Subcutaneous adipose tissue (tissue), 4 donors: ENCODE data around the gene UGGT2. TPM values are rescaled to one million over a fixed set of nuclear protein-coding genes. Genes with fewer than 3 reads are reported as not detected.

ENCODE experiments used
- CTCF ChIP-seq: fragments of 450-650 bp; IDR thresholded peaks from one replicate; pipeline ENCODE4 v1.5.1; 2016; ENCODE audit warnings: low read depth, mild to moderate bottlenecking, control low read depth, antibody characterized with exemption, moderate library complexity
- total RNA-seq, 4 donors: library from RNA; depleted of rRNA; stranded (reverse); fragments of >200 nt; gene quantifications; one replicate each; pipeline ENCODE4 v1.1.0, GENCODE V29; 2016

Gene UGGT2
- total RNA-seq, 4 donors from 2014 or later = 59.7 to 90.8 (median 70.4) TPM

GRCh38 chr13:96089749-96090239 is 36.6 kb upstream of the UGGT2 start, which contains the start of gene HS6ST3:
Gene HS6ST3, plus strand, starts transcription at chr13:96090107.
- TF ChIP-seq CTCF = no peak

- no peak for TF ChIP-seq CTCF
Measured at GRCh38 chr13:96089139-96089538, 35.9 kb upstream of the UGGT2 start.

DNA sequence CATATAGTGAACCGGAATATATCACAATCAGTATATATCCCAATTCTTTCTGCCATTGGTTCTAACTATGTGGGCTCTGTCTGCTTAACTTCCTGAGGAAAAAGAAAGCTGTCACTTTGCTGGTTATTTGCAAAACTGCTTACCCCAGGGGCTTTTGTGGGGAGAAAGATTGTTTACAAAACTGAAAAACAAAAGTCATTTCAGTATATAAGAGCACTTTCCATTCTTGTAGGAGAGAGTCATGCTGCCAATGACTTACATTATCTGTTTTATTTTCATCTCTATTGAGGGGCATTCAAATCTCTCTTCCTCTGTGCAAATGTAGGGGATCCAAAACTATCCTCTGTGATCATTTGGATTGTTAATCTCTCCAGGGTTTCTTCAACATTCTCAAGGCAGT is 33.5 kb upstream of the UGGT2 start:
- no peak for TF ChIP-seq CTCF

DNA sequence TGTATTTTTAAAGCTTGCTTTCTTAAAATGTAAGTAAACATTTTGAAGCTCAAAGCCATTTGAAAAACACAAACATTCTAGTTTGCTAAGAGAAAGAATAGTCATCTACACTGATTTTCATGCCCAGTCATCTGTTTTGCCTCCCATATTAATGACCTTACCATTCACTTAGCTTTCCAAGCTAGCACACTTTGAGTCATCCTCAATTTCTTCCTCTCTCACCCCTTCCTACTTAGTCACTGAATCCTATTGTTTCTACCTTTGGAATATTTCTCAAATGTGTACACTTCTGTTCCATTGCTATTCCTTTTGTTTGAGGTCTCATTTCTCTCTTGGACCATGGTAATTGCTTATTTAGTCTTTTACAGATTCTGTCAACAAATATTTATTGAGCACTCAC is 29.4 kb upstream of the UGGT2 start:
- TF ChIP-seq CTCF = no peak

GRCh38 chr13:96081888-96082287 is 28.7 kb upstream of the UGGT2 start:
- no peak for TF ChIP-seq CTCF

GRCh38 chr13:96080676-96081075 is 27.5 kb upstream of the UGGT2 start:
- no peak for TF ChIP-seq CTCF

DNA sequence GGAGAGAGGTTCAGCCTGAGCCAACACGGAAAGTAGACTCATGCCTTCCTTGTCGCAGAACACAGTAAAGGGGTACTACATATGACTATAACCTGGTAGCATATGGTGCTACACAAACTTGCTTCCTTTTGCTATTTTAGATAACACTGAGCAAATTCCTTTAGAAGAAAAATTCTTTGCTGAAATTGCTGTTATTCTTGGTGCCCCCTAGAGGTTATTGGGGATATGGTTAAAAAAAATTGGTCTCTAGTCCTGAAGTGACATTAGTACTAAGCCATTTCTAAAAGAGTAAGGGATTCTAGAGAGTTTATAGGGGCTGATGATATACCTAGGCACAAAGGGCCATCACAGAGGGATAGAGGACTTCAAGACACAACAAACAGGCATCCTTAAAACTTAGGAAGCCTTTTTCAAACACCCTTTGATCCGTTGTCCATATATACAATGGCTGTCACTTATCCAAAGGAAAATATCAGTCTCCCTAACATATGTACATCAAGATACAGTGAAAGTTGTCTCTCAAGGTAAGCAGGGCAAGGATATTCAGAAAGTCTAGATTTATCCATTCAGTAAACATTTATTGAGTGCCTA is 22.8 kb upstream of the UGGT2 start:
- TF ChIP-seq CTCF = no peak
